Esophagus squamous epithelium (tissue), 5 donors: ENCODE results near the gene LYPD4. TPM values are rescaled to one million over a fixed set of nuclear protein-coding genes. Genes with fewer than 3 reads are reported as not detected.
A peak's percentile ranks its signal among the peaks of the same experiment; 100 is the strongest.

Experiments
- DNase-seq: peaks from one replicate; lab custom pipeline; 2025; lab: John Stamatoyannopoulos, UW
- H3K27ac ChIP-seq, 4 donors: fragments of 200-600 bp; sonication (generic); one replicate each; pipeline ENCODE4 v1.5.1; 2016 to 2019; ENCODE audit warnings: mild to moderate bottlenecking in 1 of 4
- H3K27me3 ChIP-seq, 4 donors: fragments of 200-600 bp; sonication (generic); 1 replicate in 3 of 4; 2 replicates in 1 of 4; pipeline versions ENCODE4 v1.5.1 to v1.6.0; 2017 to 2021; ENCODE audit warnings: antibody characterized with exemption in 1 of 4
- H3K36me3 ChIP-seq, 3 donors: fragments of 200-600 bp; sonication (generic); one replicate each; pipeline ENCODE4 v1.5.1; 2016 to 2019
- H3K4me1 ChIP-seq, 3 donors: fragments of 200-600 bp; sonication (generic); one replicate each; pipeline ENCODE4 v1.5.1; 2017 to 2019
- H3K4me3 ChIP-seq, 4 donors: fragments of 200-600 bp; sonication (generic); 1 replicate in 3 of 4; 2 replicates in 1 of 4; pipeline ENCODE4 v1.5.1; 2016 to 2019; ENCODE audit warnings: mild to moderate bottlenecking in 2 of 4, moderate library complexity in 1 of 4
- H3K9me3 ChIP-seq, 3 donors: fragments of 200-600 bp; sonication (generic); one replicate each; pipeline ENCODE4 v1.5.1; 2016 to 2019
- POLR2A ChIP-seq, 4 donors: fragments of 450-650 bp; IDR thresholded peaks; one replicate each; pipeline ENCODE4 v1.6.1; 2017; ENCODE audit warnings: antibody characterized with exemption in 4 of 4, mild to moderate bottlenecking in 4 of 4, moderate library complexity in 3 of 4
- WGBS, 2 donors: methylation state at CpG; one replicate each; pipeline ENCODE4 v1.1.5; 2018; 5-methylcytosine and 5-hydroxymethylcytosine counted together
- intact Hi-C: fragments of 100-400 bp; cut with DNase I; formaldehyde crosslinking; loops from one replicate; pipeline ENCODE4 v1.15.0; 2022
- total RNA-seq, 4 donors: library from RNA; depleted of rRNA; stranded (reverse); fragments of >200 nt; gene quantifications; one replicate each; pipeline ENCODE4 v1.1.0, GENCODE V29; 2016
- TF ChIP-seq, protein P1 (sequence below), 6 experiments: fragments of 450-650 bp in 4 of 6; fragments of 200-600 bp in 2 of 6; sonication (generic) in 2 of 6; IDR thresholded peaks; one replicate each; pipeline ENCODE4 v1.5.1; 2016 to 2019; ENCODE audit warnings: antibody characterized with exemption in 6 of 6, mild to moderate bottlenecking in 4 of 6, moderate library complexity in 4 of 6
- donor health status: DM: yes; HTN: yes; CAD: no.

The LYPD4 gene
- total RNA-seq, 4 donors from 2014 or later: not detected

DNA sequence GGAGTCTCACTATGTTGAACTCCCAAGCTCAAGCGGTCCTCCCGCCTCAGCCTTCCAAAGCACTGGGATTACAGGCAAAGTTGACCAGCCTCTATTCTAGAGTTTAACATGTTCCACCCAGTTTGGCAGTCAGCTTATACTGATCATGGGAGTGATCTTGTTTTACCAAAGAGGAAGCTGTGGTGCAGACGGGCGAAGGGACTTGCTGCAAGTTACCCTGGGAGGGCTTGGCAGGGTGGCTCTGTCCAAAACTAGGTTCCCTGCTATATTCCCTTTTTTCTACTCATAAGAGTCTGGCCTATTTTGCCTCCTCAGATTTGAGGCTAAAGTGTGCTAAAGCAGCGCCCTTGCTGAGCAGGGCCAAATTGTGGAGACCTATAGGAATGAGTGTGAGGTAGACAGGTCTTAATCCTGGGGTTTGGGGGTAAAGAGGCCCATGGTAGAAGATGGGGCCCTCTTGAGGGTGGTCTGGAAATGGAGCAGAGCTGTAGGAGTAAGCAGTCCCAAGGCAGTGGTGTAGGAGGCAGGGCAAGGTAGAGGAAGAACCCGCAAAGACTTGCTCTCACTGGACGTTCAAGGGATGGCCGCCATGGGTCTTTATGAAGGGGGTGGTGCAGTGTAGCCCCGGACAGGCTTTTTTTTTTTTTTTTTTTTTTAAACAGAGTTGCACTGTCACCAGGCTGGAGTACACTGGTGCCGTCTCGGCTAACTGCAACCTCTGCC is 18.9 kb upstream of the LYPD4 start:
- H3K4me1 ChIP-seq: peaks cover 17 to 84% (median 52%) of the 10 kb centered on the region in 3 donors
- peaks cover 18 to 76% (median 47%) of the 10 kb centered on the region in 3 donors for H3K36me3 ChIP-seq
- 75 to 85% methylated on average over 9 to 10 of the region's 11 CpGs for WGBS, 2 donors
- H3K27ac ChIP-seq: peak overlapping the region in 1 of 4 donors; percentile 9
- intact Hi-C loops: no loop called here
- H3K9me3 ChIP-seq: no peaks in the 10 kb centered on the region
- no peaks in the 10 kb centered on the region for H3K27me3 ChIP-seq
- no peak for DNase-seq
- H3K4me3 ChIP-seq: no peak overlapping the region
- no peak for TF ChIP-seq POLR2A (IDR thresholded peaks at IDR 0.05)
- TF ChIP-seq, protein P1, sequence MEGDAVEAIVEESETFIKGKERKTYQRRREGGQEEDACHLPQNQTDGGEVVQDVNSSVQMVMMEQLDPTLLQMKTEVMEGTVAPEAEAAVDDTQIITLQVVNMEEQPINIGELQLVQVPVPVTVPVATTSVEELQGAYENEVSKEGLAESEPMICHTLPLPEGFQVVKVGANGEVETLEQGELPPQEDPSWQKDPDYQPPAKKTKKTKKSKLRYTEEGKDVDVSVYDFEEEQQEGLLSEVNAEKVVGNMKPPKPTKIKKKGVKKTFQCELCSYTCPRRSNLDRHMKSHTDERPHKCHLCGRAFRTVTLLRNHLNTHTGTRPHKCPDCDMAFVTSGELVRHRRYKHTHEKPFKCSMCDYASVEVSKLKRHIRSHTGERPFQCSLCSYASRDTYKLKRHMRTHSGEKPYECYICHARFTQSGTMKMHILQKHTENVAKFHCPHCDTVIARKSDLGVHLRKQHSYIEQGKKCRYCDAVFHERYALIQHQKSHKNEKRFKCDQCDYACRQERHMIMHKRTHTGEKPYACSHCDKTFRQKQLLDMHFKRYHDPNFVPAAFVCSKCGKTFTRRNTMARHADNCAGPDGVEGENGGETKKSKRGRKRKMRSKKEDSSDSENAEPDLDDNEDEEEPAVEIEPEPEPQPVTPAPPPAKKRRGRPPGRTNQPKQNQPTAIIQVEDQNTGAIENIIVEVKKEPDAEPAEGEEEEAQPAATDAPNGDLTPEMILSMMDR (IDR thresholded peaks at IDR 0.05): no peak

DNA sequence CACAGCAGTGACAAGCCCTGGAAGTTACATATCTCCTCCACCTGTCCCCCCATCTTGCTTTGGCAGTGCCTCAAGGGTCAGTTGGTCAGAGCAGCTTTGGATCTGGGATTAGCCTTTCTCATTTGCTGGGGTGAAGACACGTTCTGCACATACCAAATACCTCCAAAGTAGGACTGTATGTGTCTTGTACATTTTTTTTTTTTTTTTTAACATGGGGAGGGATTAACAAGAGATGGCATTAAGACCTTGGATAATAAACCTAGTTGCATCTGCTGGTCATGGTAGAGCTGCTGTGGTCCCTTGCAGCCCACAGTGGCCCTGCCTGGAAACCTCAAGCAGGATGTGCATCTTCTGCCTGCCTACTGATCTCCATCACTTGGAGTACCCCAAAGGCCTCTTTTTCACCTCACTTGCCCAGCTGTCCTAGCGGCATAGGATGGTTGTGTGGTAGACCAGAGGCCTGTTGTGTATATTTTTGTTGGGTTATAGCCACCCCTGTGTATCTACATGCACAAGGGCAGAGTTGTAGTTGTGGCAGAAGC is 18.0 kb upstream of the LYPD4 start:
- peaks cover 17 to 75% (median 48%) of the 10 kb centered on the region in 3 donors for H3K4me1 ChIP-seq
- no peak for DNase-seq
- H3K27ac ChIP-seq: peak overlapping the region in 1 of 4 donors; percentile 9
- no peaks in the 10 kb centered on the region for H3K27me3 ChIP-seq
- H3K9me3 ChIP-seq: no peaks in the 10 kb centered on the region
- TF ChIP-seq POLR2A (IDR thresholded peaks at IDR 0.05): no peak
- TF ChIP-seq, protein P1 (IDR thresholded peaks at IDR 0.05): no peak
- peaks cover 17 to 67% (median 42%) of the 10 kb centered on the region in 3 donors for H3K36me3 ChIP-seq
- intact Hi-C loops: no loop called here
- peak overlapping the region in 2 of 4 donors; percentile 94 to 97 for H3K4me3 ChIP-seq
- 45 to 60% methylated on average over 2 of the region's 2 CpGs for WGBS, 2 donors

- Histone ChIP-seq H3K4me1 (peaks cover 17 to 69% (median 48%) of the 10 kb centered on the region in 3 donors), H3K27me3 (no peaks in the 10 kb centered on the region), H3K9me3 (no peaks in the 10 kb centered on the region), H3K27ac (no peak overlapping the region), H3K36me3 (peaks cover 17 to 61% (median 35%) of the 10 kb centered on the region in 3 donors), H3K4me3 (peak overlapping the region in 2 of 4 donors; percentile 94 to 97)
- TF ChIP-seq POLR2A (IDR thresholded peaks at IDR 0.05): no peak
- TF ChIP-seq, protein P1 (IDR thresholded peaks at IDR 0.05): no peak
- DNase-seq: no peak
- intact Hi-C loops: no loop called here
- WGBS, 2 donors: 55 to 68% methylated on average over 7 to 8 of the region's 9 CpGs
These were observed 17.4 kb upstream of the LYPD4 start for GRCh38 chr19:41861846-41862245.

- 18 to 24% methylated on average over 4 to 9 of the region's 9 CpGs for WGBS, 2 donors
- Histone ChIP-seq H3K4me3 (peak overlapping the region; percentile 76 to 97 (median 94)), H3K27ac (peak overlapping the region in 3 of 4 donors; percentile 87 to 98 (median 97)), H3K27me3 (no peaks in the 10 kb centered on the region), H3K4me1 (peaks cover 17 to 64% (median 46%) of the 10 kb centered on the region in 3 donors), H3K36me3 (peaks cover 17 to 55% (median 33%) of the 10 kb centered on the region in 3 donors), H3K9me3 (no peaks in the 10 kb centered on the region)
- intact Hi-C loops: no loop called here
- no peak for DNase-seq
- TF ChIP-seq, protein P1 (IDR thresholded peaks at IDR 0.05): no peak
- TF ChIP-seq POLR2A (IDR thresholded peaks at IDR 0.05): no peak
These were observed 16.8 kb upstream of the LYPD4 start for GRCh38 chr19:41861116-41861768.
